ENCODE measurements around the gene L2HGDH. TPM values are rescaled to one million over a fixed set of nuclear protein-coding genes. Genes with fewer than 3 reads are reported as not detected.

Gene L2HGDH
- total RNA-seq, 1 donor from 2014 or later = 5.2 TPM

DNA sequence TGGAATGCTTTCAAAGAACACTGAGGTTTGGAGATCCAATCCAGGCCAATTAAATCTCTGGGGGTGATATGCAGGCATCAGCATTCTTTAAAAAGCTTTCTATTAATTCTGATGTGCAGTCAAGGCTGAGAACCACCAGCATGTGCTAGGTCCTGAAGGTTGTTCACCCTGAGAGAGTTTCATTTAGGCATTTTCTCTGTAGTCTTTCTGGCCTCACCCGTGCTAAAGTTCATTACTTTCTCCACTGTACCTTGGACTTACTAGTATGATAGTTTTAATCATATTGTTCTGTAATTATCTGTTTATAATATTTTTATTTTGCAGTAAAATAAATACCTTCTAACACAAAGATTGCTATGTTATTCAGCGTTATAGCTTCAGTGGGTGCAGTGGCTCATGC lies 113.5 kb downstream of the L2HGDH start:
- Mint-ChIP-seq H3K36me3 (ENCODE audit: low read depth, unreplicated experiment) (peaks cover 5% of the 10 kb centered on the region), H3K4me1 (ENCODE audit: low read depth, unreplicated experiment) (no peaks in the 10 kb centered on the region), H3K27me3 (ENCODE audit: low read depth, unreplicated experiment) (no peaks in the 10 kb centered on the region), H3K27ac (ENCODE audit: unreplicated experiment) (no peak overlapping the region), H3K4me3 (ENCODE audit: unreplicated experiment) (no peak overlapping the region), H3K9me3 (ENCODE audit: unreplicated experiment) (no peaks in the 10 kb centered on the region)
- no peak overlapping the region for H3K4me2 ChIP-seq (ENCODE audit: low read length)
- no peak overlapping the region for H3K9ac ChIP-seq (ENCODE audit: low read length)
- FAIRE-seq (no peak), DNase-seq (ENCODE audit: low read depth) (no peak)
- H3K4me1 ChIP-seq (ENCODE audit: insufficient read depth, low read length) = no peaks in the 10 kb centered on the region
- H3K27me3 ChIP-seq (ENCODE audit: insufficient read depth, low read length) = no peaks in the 10 kb centered on the region
- H3K79me2 ChIP-seq (ENCODE audit: insufficient read depth, low read length) = no peaks in the 10 kb centered on the region
- H3K9me3 ChIP-seq (ENCODE audit: insufficient read depth, low read depth, low read length) = no peaks in the 10 kb centered on the region
- H4K20me1 ChIP-seq (ENCODE audit: insufficient read depth, low read length) = peaks cover 4% of the 10 kb centered on the region
- H2AFZ ChIP-seq (ENCODE audit: low read depth, low read length) = no peak overlapping the region
- no peak overlapping the region for H3K27ac ChIP-seq (ENCODE audit: low read depth, low read length)
- H3K4me3 ChIP-seq (ENCODE audit: insufficient read depth, low read depth, low read length) = no peak overlapping the region
- no peak for TF ChIP-seq EZH2 (IDR thresholded peaks at IDR 0.05; ENCODE audit: insufficient read depth, low read length)
- TF ChIP-seq, protein P1, sequence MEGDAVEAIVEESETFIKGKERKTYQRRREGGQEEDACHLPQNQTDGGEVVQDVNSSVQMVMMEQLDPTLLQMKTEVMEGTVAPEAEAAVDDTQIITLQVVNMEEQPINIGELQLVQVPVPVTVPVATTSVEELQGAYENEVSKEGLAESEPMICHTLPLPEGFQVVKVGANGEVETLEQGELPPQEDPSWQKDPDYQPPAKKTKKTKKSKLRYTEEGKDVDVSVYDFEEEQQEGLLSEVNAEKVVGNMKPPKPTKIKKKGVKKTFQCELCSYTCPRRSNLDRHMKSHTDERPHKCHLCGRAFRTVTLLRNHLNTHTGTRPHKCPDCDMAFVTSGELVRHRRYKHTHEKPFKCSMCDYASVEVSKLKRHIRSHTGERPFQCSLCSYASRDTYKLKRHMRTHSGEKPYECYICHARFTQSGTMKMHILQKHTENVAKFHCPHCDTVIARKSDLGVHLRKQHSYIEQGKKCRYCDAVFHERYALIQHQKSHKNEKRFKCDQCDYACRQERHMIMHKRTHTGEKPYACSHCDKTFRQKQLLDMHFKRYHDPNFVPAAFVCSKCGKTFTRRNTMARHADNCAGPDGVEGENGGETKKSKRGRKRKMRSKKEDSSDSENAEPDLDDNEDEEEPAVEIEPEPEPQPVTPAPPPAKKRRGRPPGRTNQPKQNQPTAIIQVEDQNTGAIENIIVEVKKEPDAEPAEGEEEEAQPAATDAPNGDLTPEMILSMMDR (IDR thresholded peaks at IDR 0.05; ENCODE audit: insufficient read depth, low read depth, low read length) = no peak
- H3K36me3 ChIP-seq (ENCODE audit: insufficient read depth, low read length) = peaks cover 12% of the 10 kb centered on the region

DNA sequence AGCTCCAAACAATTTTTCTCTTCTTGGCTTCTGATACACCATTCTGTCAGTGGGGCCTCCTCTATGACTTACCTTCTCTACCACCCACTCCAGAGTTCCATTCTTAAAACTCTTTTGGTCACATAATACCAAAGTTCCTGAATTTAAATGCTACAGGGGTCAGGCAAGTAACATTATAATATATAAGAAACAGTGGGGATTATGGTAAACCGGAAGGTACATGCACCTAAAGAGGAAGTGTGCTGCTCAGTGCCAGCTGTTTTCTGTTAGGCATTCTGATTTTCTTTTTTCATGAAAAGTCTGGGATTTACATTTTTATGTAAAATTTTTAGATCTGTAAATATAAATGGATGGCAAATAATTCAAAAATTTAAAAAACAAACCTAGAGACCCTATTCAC lies 120.5 kb downstream of the L2HGDH start:
- Histone ChIP-seq H4K20me1 (ENCODE audit: insufficient read depth, low read length) (peaks cover 3% of the 10 kb centered on the region), H3K36me3 (ENCODE audit: insufficient read depth, low read length) (peaks cover 6% of the 10 kb centered on the region), H3K27me3 (ENCODE audit: insufficient read depth, low read length) (no peaks in the 10 kb centered on the region), H3K9ac (ENCODE audit: low read length) (no peak overlapping the region), H3K4me1 (ENCODE audit: insufficient read depth, low read length) (no peaks in the 10 kb centered on the region), H3K27ac (ENCODE audit: low read depth, low read length) (no peak overlapping the region), H3K4me2 (ENCODE audit: low read length) (no peak overlapping the region), H3K79me2 (ENCODE audit: insufficient read depth, low read length) (no peaks in the 10 kb centered on the region), H2AFZ (ENCODE audit: low read depth, low read length) (no peak overlapping the region), H3K4me3 (ENCODE audit: insufficient read depth, low read depth, low read length) (no peak overlapping the region), H3K9me3 (ENCODE audit: insufficient read depth, low read depth, low read length) (no peaks in the 10 kb centered on the region)
- no peaks in the 10 kb centered on the region for H3K27me3 Mint-ChIP-seq (ENCODE audit: low read depth, unreplicated experiment)
- no peak for FAIRE-seq
- no peaks in the 10 kb centered on the region for H3K4me1 Mint-ChIP-seq (ENCODE audit: low read depth, unreplicated experiment)
- H3K9me3 Mint-ChIP-seq (ENCODE audit: unreplicated experiment) = no peaks in the 10 kb centered on the region
- H3K4me3 Mint-ChIP-seq (ENCODE audit: unreplicated experiment) = no peak overlapping the region
- H3K36me3 Mint-ChIP-seq (ENCODE audit: low read depth, unreplicated experiment) = no peaks in the 10 kb centered on the region
- DNase-seq (ENCODE audit: low read depth) = no peak
- TF ChIP-seq, protein P1 (IDR thresholded peaks at IDR 0.05; ENCODE audit: insufficient read depth, low read depth, low read length) = no peak
- TF ChIP-seq EZH2 (IDR thresholded peaks at IDR 0.05; ENCODE audit: insufficient read depth, low read length) = no peak
- no peak overlapping the region for H3K27ac Mint-ChIP-seq (ENCODE audit: unreplicated experiment)

Small RNA genes within 50 kb of the gene (microRNA-seq; reads per million reads assigned to microRNA genes)
- not detected for gene MIR4504

Other genes starting within 250 kb of the L2HGDH start
- 8.0 and 11.9 TPM in 2 replicates for gene VCPKMT, start 195.7 kb downstream of the L2HGDH start, total RNA-seq
- gene SOS2, start 80.7 kb downstream of the L2HGDH start, total RNA-seq = 18.3 and 19.9 TPM in 2 replicates
- gene DMAC2L, start 95 bp upstream of the L2HGDH start, total RNA-seq = 10.9 and 11.6 TPM in 2 replicates
- gene CDKL1, start 84.7 kb upstream of the L2HGDH start, total RNA-seq = 5.4 and 5.9 TPM in 2 replicates
- 79.5 and 93.1 TPM in 2 replicates for gene MAP4K5, start 220.3 kb upstream of the L2HGDH start, total RNA-seq
- gene ATL1, start 247.9 kb upstream of the L2HGDH start, total RNA-seq = 15.8 and 17.9 TPM in 2 replicates